NB4 (cell line): Measurements from ENCODE around the gene NAT14.

Experiments used
- CTCF ChIP-seq: IDR thresholded peaks from one replicate; pipeline ENCODE4 v1.5.1; 2012; ENCODE audit warnings: low read depth, low read length
- MAX ChIP-seq: IDR thresholded peaks from 2 replicates; pipeline ENCODE4 v1.6.1; 2011; ENCODE audit warnings: low read depth, low read length
- MYC ChIP-seq: IDR thresholded peaks from 2 replicates; pipeline ENCODE4 v1.6.1; 2011; ENCODE audit warnings: low read depth, low read length
- POLR2A ChIP-seq: IDR thresholded peaks from 2 replicates; pipeline ENCODE4 v1.6.1; 2011; ENCODE audit warnings: mild to moderate bottlenecking; ENCODE audit not compliant: insufficient read length; ENCODE audit errors: extremely low read depth

GRCh38 chr19:55529636-55530234, 44.7 kb downstream of the NAT14 start:
- no peak for TF ChIP-seq CTCF
- TF ChIP-seq MAX, result no peak
- no peak for TF ChIP-seq POLR2A
- TF ChIP-seq MYC, result no peak
